ENCODE results near the gene CNTNAP2. TPM values are rescaled to one million over a fixed set of nuclear protein-coding genes. Genes with fewer than 3 reads are reported as not detected.

Gene CNTNAP2
- total RNA-seq, 2 donors from 2014 or later, result 171 to 228 TPM

DNA sequence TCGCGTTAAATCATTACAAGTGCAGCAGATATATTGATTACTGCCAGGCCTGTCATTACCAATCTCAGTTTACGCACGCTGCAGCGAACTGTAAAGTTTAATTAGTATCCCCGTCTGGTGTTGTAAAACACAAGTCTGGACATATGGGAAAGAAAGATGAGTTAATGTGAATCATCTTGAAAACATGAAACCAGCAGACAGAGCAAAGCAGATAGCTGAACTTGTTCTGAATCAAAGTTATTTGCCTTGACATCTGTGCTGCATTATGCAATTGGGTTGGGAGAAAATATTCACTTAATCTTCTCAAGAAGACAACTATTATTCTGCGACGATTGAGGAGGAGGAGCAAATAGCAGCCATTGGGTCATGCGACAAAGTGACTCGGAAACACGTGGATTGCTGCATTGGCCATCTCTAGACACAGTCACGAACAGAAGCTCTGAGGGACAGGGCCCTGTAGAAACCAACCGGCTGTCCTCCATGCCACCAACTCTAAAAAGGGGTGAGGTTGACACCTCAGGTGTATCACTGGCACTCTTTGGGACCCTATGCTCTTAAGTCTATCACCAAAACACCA, 2317.7 kb downstream of the CNTNAP2 start:
- WGBS, 2 experiments (ENCODE audit: insufficient coverage in 1 of 2, insufficient read length in 1 of 2), result 90 to 96% methylated on average over 13 of the region's 13 CpGs
- no peak overlapping the region for H3K27ac ChIP-seq (ENCODE audit: low read depth, low read length)
- no peak for DNase-seq
- peaks cover 9% of the 10 kb centered on the region for H3K9me3 ChIP-seq (ENCODE audit: control insufficient read depth, low read length)
- no peaks in the 10 kb centered on the region for H3K27me3 ChIP-seq (ENCODE audit: control insufficient read depth, insufficient read depth, low read length, poor library complexity, severe bottlenecking)
- no peaks in the 10 kb centered on the region for H3K36me3 ChIP-seq (ENCODE audit: control insufficient read depth, insufficient read depth, low read length)
- H3K9me3 Mint-ChIP-seq, result peaks cover 15% of the 10 kb centered on the region
- H3K27ac Mint-ChIP-seq, result no peak overlapping the region
- TF ChIP-seq, protein P1, sequence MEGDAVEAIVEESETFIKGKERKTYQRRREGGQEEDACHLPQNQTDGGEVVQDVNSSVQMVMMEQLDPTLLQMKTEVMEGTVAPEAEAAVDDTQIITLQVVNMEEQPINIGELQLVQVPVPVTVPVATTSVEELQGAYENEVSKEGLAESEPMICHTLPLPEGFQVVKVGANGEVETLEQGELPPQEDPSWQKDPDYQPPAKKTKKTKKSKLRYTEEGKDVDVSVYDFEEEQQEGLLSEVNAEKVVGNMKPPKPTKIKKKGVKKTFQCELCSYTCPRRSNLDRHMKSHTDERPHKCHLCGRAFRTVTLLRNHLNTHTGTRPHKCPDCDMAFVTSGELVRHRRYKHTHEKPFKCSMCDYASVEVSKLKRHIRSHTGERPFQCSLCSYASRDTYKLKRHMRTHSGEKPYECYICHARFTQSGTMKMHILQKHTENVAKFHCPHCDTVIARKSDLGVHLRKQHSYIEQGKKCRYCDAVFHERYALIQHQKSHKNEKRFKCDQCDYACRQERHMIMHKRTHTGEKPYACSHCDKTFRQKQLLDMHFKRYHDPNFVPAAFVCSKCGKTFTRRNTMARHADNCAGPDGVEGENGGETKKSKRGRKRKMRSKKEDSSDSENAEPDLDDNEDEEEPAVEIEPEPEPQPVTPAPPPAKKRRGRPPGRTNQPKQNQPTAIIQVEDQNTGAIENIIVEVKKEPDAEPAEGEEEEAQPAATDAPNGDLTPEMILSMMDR (conservative IDR thresholded peaks at IDR 0.05), result no peak
- peaks cover 14% of the 10 kb centered on the region for H3K27me3 Mint-ChIP-seq (ENCODE audit: insufficient read depth)
- peaks cover 21% of the 10 kb centered on the region for H3K4me1 Mint-ChIP-seq
- no peak overlapping the region for H3K4me3 ChIP-seq (ENCODE audit: low read length)
- no peaks in the 10 kb centered on the region for H3K4me1 ChIP-seq (ENCODE audit: control insufficient read depth, insufficient read depth, low read length)
- H3K9ac ChIP-seq (ENCODE audit: extremely low read depth, low read length, poor library complexity, severe bottlenecking), result no peak overlapping the region
- H3K36me3 Mint-ChIP-seq (ENCODE audit: low read depth), result no peaks in the 10 kb centered on the region
- no peak overlapping the region for H3K4me3 Mint-ChIP-seq

DNA sequence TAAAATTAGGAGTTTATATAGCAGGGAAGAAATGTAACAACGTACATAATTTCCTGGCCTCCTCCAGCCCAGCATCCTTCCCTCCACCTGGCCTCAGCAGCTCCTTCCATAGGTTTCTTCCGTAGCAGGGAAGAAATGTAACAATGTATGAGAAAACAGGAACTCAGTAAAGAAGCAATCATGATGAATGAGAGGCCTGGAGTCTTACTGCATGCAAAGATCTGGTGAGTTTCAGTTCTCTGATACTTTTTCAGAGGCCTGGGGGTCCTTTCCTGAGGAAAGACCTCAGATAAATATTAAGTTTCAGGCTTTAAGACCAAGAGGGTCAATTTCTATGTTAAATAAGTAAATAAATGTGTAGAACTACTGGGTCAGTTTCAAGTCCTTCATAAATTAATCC, 2318.3 kb downstream of the CNTNAP2 start:
- no peaks in the 10 kb centered on the region for H3K4me1 ChIP-seq (ENCODE audit: control insufficient read depth, insufficient read depth, low read length)
- no peak overlapping the region for H3K27ac ChIP-seq (ENCODE audit: low read depth, low read length)
- Mint-ChIP-seq H3K9me3 (peaks cover 15% of the 10 kb centered on the region), H3K27me3 (ENCODE audit: insufficient read depth) (peaks cover 14% of the 10 kb centered on the region), H3K27ac (no peak overlapping the region), H3K4me3 (no peak overlapping the region), H3K4me1 (peaks cover 25% of the 10 kb centered on the region), H3K36me3 (ENCODE audit: low read depth) (no peaks in the 10 kb centered on the region)
- H3K4me3 ChIP-seq (ENCODE audit: low read length), result no peak overlapping the region
- no peak overlapping the region for H3K9ac ChIP-seq (ENCODE audit: extremely low read depth, low read length, poor library complexity, severe bottlenecking)
- H3K9me3 ChIP-seq (ENCODE audit: control insufficient read depth, low read length), result peaks cover 9% of the 10 kb centered on the region
- no peaks in the 10 kb centered on the region for H3K36me3 ChIP-seq (ENCODE audit: control insufficient read depth, insufficient read depth, low read length)
- no peaks in the 10 kb centered on the region for H3K27me3 ChIP-seq (ENCODE audit: control insufficient read depth, insufficient read depth, low read length, poor library complexity, severe bottlenecking)
- 90% methylated on average over 2 of the region's 2 CpGs; no CpG with 5 or more reads in 1 of the 2 experiments for WGBS, 2 experiments (ENCODE audit: insufficient coverage in 1 of 2, insufficient read length in 1 of 2)
- DNase-seq, result no peak
- TF ChIP-seq, protein P1 (conservative IDR thresholded peaks at IDR 0.05), result no peak

DNA sequence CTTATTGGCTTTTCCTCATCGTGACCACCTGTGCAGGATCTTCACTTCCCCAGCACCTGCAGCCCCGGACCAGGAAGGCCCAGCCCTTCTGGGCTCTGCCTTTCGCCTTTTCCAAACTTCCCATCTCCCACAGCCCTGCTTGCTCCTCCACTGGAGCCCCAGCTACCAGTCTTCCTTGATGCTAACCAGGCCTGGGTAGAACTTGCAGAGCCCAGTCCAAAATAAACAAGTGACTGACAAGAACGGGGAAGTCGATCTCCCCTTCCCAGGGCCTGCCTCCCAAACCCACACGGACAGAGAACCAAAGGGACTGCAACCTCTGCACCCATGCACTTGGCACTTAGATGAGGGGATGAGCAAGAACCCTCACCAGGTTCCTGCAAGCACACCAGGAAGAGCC, 2319.1 kb downstream of the CNTNAP2 start:
- Mint-ChIP-seq H3K27ac (no peak overlapping the region), H3K27me3 (ENCODE audit: insufficient read depth) (peaks cover 10% of the 10 kb centered on the region), H3K9me3 (peaks cover 11% of the 10 kb centered on the region), H3K36me3 (ENCODE audit: low read depth) (no peaks in the 10 kb centered on the region), H3K4me3 (no peak overlapping the region), H3K4me1 (peaks cover 28% of the 10 kb centered on the region)
- no peak overlapping the region for H3K9ac ChIP-seq (ENCODE audit: extremely low read depth, low read length, poor library complexity, severe bottlenecking)
- TF ChIP-seq, protein P1 (conservative IDR thresholded peaks at IDR 0.05), result no peak
- no peaks in the 10 kb centered on the region for H3K27me3 ChIP-seq (ENCODE audit: control insufficient read depth, insufficient read depth, low read length, poor library complexity, severe bottlenecking)
- no peaks in the 10 kb centered on the region for H3K36me3 ChIP-seq (ENCODE audit: control insufficient read depth, insufficient read depth, low read length)
- DNase-seq, result no peak
- peaks cover 9% of the 10 kb centered on the region for H3K9me3 ChIP-seq (ENCODE audit: control insufficient read depth, low read length)
- no peak overlapping the region for H3K4me3 ChIP-seq (ENCODE audit: low read length)
- 58% methylated on average over 6 of the region's 6 CpGs; no CpG with 5 or more reads in 1 of the 2 experiments for WGBS, 2 experiments (ENCODE audit: insufficient coverage in 1 of 2, insufficient read length in 1 of 2)
- no peaks in the 10 kb centered on the region for H3K4me1 ChIP-seq (ENCODE audit: control insufficient read depth, insufficient read depth, low read length)
- H3K27ac ChIP-seq (ENCODE audit: low read depth, low read length), result no peak overlapping the region
